MM.1S (cell line): Measurements from ENCODE around the gene SLC4A9.
A peak's percentile ranks its signal among the peaks of the same experiment; 100 is the strongest.

Experiments used
- DNase-seq: peaks from one replicate; pipeline ENCODE4 v3.0.0-alpha.2; 2015
- H2AFZ ChIP-seq: fragments of 300-600 bp; sonication (generic); 2 replicates; pipeline ENCODE4 v1.6.0; 2016; ENCODE audit warnings: antibody characterized with exemption, low read length
- H3F3A ChIP-seq: fragments of 300-600 bp; sonication (generic); 2 replicates; pipeline ENCODE4 v1.6.1; 2016; ENCODE audit warnings: mild to moderate bottlenecking, antibody characterized with exemption, low read length, moderate library complexity, mixed read lengths; ENCODE audit not compliant: insufficient read depth
- H3K27ac ChIP-seq: fragments of 300-600 bp; sonication (generic); 2 replicates; pipeline ENCODE4 v1.5.1; 2016; ENCODE audit warnings: mild to moderate bottlenecking, low read length
- H3K27me3 ChIP-seq: fragments of 300-600 bp; sonication (generic); replicated peaks from 2 replicates; pipeline ENCODE4 v1.6.0; 2016; ENCODE audit warnings: low read length; ENCODE audit not compliant: insufficient read depth
- H3K36me3 ChIP-seq: fragments of 300-600 bp; sonication (generic); replicated peaks from 2 replicates; pipeline ENCODE4 v1.6.1; 2016; ENCODE audit warnings: mild to moderate bottlenecking, low read length, mixed read lengths; ENCODE audit not compliant: insufficient read depth
- H3K4me1 ChIP-seq: fragments of 300-600 bp; sonication (generic); 2 replicates; pipeline ENCODE4 v1.6.1; 2016; ENCODE audit warnings: low read length, mixed read lengths
- H3K4me2 ChIP-seq: fragments of 300-600 bp; sonication (generic); 2 replicates; pipeline ENCODE4 v1.6.0; 2016; ENCODE audit warnings: low read depth, low read length
- H3K4me3 ChIP-seq: fragments of 300-600 bp; sonication (generic); 2 replicates; pipeline ENCODE4 v1.5.1; 2016; ENCODE audit warnings: low read length, mixed read lengths
- H3K79me2 ChIP-seq: fragments of 300-600 bp; sonication (generic); 2 replicates; pipeline ENCODE4 v1.6.1; 2016; ENCODE audit warnings: mixed run types, low read length, mixed read lengths
- H3K9ac ChIP-seq: fragments of 300-600 bp; sonication (generic); 2 replicates; pipeline ENCODE4 v1.6.1; 2016; ENCODE audit warnings: low read length, mixed read lengths
- H3K9me2 ChIP-seq: fragments of 300-600 bp; sonication (generic); replicated peaks from 2 replicates; pipeline ENCODE4 v1.6.1; 2016; ENCODE audit warnings: mild to moderate bottlenecking, low read length, mixed read lengths; ENCODE audit not compliant: insufficient read depth
- H3K9me3 ChIP-seq: fragments of 300-600 bp; sonication (generic); replicated peaks from 2 replicates; pipeline ENCODE4 v1.6.1; 2016; ENCODE audit warnings: mild to moderate bottlenecking, low read length, mixed read lengths; ENCODE audit not compliant: insufficient read depth
- H4K20me1 ChIP-seq: fragments of 300-600 bp; sonication (generic); 2 replicates; pipeline ENCODE4 v1.6.1; 2016; ENCODE audit warnings: mild to moderate bottlenecking, low read length, moderate library complexity, mixed read lengths; ENCODE audit not compliant: insufficient read depth
- EZH2 ChIP-seq: fragments of 300-600 bp; sonication (generic); optimal IDR thresholded peaks from 2 replicates; pipeline ENCODE3; 2017; ENCODE audit warnings: low read depth, mild to moderate bottlenecking, antibody characterized with exemption, low read length, mixed read lengths
- EZH2phosphoT487 ChIP-seq: fragments of 300-600 bp; sonication (generic); IDR thresholded peaks from 2 replicates; pipeline ENCODE4 v1.6.1; 2018; ENCODE audit warnings: antibody characterized with exemption, low read length
- TF ChIP-seq, protein P1 (sequence below): fragments of 300-600 bp; sonication (generic); IDR thresholded peaks from 2 replicates; pipeline ENCODE4 v1.5.1; 2016; ENCODE audit warnings: antibody characterized with exemption, low read length, mixed read lengths

SLC4A9 gene

DNA sequence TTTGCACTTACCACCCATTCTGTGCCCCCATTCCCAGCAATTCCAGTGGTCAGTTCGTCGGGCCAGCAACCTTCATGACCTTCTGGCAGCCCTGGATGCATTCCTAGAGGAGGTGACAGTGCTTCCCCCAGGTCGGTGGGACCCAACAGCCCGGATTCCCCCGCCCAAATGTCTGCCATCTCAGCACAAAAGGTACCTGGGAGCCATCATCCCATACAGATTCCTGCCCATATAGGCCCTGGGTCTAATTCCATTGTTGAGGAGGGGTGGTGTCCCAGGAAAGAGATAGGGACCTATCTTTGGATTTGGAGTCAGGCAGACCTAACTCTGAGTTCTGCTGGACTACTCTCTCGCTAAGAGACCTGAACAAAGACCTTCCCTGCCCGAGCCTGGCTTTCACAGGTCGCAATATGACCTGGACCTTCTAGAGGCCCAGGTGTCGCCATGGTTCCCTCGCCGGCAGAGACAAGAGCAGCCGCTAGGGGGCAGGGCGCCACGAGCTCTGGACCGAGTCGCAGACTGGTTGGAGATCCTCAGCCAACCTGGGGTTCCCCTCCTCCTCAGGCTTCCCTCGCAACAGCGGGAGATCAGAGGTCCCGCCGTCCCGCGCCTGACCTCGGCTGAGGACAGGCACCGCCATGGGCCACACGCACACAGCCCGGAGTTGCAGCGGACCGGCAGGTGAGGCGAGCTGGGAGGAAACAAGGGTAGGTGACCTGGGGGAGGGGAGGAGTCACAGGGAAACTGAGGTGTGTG is 3.1 kb downstream of the SLC4A9 start:
- Histone ChIP-seq H3K9me3 (no peaks in the 10 kb centered on the region), H3K27me3 (no peaks in the 10 kb centered on the region), H3K4me1 (peaks cover 4% of the 10 kb centered on the region), H3K27ac (no peak overlapping the region), H3K4me2 (peak overlapping the region; percentile 88), H3K36me3 (no peaks in the 10 kb centered on the region), H2AFZ (peak overlapping the region; percentile 83), H3K79me2 (no peaks in the 10 kb centered on the region), H3K9me2 (no peaks in the 10 kb centered on the region), H3K9ac (peak overlapping the region; percentile 26; the same call in 1 of the 2 replicates), H3K4me3 (peak overlapping the region; percentile 61), H4K20me1 (no peaks in the 10 kb centered on the region), H3F3A (no peaks in the 10 kb centered on the region)
- DNase-seq, result peak; percentile 80
- TF ChIP-seq, protein P1, sequence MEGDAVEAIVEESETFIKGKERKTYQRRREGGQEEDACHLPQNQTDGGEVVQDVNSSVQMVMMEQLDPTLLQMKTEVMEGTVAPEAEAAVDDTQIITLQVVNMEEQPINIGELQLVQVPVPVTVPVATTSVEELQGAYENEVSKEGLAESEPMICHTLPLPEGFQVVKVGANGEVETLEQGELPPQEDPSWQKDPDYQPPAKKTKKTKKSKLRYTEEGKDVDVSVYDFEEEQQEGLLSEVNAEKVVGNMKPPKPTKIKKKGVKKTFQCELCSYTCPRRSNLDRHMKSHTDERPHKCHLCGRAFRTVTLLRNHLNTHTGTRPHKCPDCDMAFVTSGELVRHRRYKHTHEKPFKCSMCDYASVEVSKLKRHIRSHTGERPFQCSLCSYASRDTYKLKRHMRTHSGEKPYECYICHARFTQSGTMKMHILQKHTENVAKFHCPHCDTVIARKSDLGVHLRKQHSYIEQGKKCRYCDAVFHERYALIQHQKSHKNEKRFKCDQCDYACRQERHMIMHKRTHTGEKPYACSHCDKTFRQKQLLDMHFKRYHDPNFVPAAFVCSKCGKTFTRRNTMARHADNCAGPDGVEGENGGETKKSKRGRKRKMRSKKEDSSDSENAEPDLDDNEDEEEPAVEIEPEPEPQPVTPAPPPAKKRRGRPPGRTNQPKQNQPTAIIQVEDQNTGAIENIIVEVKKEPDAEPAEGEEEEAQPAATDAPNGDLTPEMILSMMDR, result peak; percentile 97
- TF ChIP-seq EZH2phosphoT487, result no peak

DNA sequence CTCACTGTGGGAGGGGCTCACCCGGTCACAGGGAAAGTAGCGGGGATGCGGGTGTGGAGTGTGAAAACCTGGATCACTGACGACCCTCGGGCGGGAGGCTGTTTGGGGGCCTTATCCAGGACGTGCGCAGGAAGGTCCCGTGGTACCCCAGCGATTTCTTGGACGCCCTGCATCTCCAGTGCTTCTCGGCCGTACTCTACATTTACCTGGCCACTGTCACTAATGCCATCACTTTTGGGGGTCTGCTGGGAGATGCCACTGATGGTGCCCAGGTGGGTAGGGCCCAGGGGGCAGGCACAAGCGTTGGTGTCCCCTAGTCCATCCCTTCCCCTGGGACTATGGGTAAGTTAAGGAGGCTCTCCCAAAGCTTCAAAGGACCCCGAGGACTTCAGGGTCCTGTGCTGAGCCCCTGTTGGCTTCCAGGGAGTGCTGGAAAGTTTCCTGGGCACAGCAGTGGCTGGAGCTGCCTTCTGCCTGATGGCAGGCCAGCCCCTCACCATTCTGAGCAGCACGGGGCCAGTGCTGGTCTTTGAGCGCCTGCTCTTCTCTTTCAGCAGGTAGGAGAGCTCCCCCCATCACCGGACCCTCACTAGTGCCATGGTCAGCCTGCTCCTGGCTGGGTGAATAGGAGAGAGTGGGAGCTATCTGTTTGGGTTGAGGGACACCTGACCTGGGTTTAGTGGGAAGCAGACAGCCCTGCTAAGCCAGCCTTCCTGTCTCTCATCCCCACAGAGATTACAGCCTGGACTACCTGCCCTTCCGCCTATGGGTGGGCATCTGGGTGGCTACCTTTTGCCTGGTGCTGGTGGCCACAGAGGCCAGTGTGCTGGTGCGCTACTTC is 3.9 kb downstream of the SLC4A9 start:
- peaks cover 4% of the 10 kb centered on the region for H3K4me1 ChIP-seq
- H3K27me3 ChIP-seq, result no peaks in the 10 kb centered on the region
- H3K4me3 ChIP-seq, result peak overlapping the region; percentile 61
- H3K9ac ChIP-seq, result peak overlapping the region; percentile 26; the same call in 1 of the 2 replicates
- H3K27ac ChIP-seq, result no peak overlapping the region
- H3K79me2 ChIP-seq, result no peaks in the 10 kb centered on the region
- no peaks in the 10 kb centered on the region for H4K20me1 ChIP-seq
- no peaks in the 10 kb centered on the region for H3F3A ChIP-seq
- no peaks in the 10 kb centered on the region for H3K36me3 ChIP-seq
- no peaks in the 10 kb centered on the region for H3K9me3 ChIP-seq
- peak overlapping the region; percentile 88 for H3K4me2 ChIP-seq
- peak overlapping the region; percentile 83 for H2AFZ ChIP-seq
- no peaks in the 10 kb centered on the region for H3K9me2 ChIP-seq
- DNase-seq, result no peak
- TF ChIP-seq, protein P1, result no peak
- TF ChIP-seq EZH2phosphoT487, result no peak
- TF ChIP-seq EZH2, result no peak

DNA sequence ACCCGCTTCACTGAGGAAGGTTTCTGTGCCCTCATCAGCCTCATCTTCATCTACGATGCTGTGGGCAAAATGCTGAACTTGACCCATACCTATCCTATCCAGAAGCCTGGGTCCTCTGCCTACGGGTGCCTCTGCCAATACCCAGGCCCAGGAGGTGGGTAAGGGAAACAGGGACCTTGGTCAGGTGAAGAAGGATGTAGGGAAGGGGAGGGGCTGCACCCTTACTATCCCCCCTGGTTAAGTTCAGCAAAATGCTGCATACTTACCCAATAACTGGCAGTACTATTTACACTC is 4.4 kb downstream of the SLC4A9 start:
- DNase-seq, result no peak
- H3K27ac ChIP-seq, result no peak overlapping the region
- no peaks in the 10 kb centered on the region for H3F3A ChIP-seq
- H3K4me1 ChIP-seq, result peaks cover 4% of the 10 kb centered on the region
- H3K9me2 ChIP-seq, result no peaks in the 10 kb centered on the region
- no peak overlapping the region for H3K4me2 ChIP-seq
- H3K9me3 ChIP-seq, result no peaks in the 10 kb centered on the region
- H3K9ac ChIP-seq, result no peak overlapping the region
- no peaks in the 10 kb centered on the region for H3K36me3 ChIP-seq
- H2AFZ ChIP-seq, result no peak overlapping the region
- no peaks in the 10 kb centered on the region for H3K79me2 ChIP-seq
- H3K27me3 ChIP-seq, result no peaks in the 10 kb centered on the region
- H4K20me1 ChIP-seq, result no peaks in the 10 kb centered on the region
- no peak overlapping the region for H3K4me3 ChIP-seq
- no peak for TF ChIP-seq EZH2
- TF ChIP-seq, protein P1, result no peak
